GM18867 (cell line): ENCODE measurements around the gene COL9A2.

Experiments used
- ATAC-seq: cut with Tn5 transposase; IDR thresholded peaks from one replicate; pipeline ENCODE4 v1.9.1; 2021; ENCODE audit warnings: mild to moderate bottlenecking, moderate library complexity; ENCODE audit not compliant: unreplicated experiment

COL9A2 gene

DNA sequence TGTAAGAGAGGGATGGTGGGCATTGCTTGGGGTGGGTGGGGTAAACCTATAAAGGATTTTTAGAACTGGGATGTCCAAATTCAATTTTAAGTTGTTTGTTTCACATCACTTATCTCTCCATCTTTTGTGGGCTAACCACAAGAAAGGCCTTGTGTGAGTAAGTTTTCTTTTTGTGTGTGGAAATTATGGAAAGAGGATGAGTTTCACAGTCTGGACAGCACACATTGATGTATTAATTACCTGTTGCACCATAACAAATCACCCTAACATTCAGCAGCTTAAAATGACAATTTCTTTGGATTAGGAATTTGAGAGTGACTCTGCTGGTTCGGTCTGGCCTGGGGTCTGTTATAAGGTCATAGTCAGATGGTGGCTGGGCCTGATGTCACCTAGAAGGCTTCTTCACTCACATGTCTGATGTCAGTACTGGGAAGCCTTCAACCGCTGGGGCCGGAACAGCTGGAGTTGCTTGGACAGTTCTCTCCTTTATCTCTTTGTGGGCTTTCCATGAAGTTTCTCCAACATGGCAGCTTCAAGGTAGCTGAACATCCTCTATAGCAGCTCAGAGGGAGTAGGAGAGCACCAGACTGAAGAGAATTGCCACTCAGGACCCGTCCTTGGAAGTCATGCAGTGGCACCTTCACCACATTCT is 2.0 kb upstream of the COL9A2 start:
- ATAC-seq: no peak

DNA sequence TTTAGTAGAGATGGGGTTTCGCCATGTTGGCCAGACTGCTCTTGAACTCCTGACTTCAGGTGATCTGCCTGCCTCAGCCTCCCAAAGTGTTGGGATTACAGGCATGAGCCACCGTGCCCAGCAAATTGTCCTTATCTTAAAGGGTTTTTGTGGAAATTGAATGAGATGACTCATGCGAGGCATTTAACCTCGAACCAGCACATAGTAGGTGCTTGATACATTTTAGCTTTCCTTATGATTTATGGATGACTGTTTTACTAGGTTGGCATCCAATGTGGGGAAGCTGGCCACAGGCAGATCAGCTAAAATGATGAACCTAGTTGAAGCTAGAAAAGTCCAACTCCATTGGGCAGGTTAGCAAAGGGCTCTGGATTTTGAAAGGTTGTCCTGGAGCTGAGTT is 1.4 kb upstream of the COL9A2 start:
- no peak for ATAC-seq

DNA sequence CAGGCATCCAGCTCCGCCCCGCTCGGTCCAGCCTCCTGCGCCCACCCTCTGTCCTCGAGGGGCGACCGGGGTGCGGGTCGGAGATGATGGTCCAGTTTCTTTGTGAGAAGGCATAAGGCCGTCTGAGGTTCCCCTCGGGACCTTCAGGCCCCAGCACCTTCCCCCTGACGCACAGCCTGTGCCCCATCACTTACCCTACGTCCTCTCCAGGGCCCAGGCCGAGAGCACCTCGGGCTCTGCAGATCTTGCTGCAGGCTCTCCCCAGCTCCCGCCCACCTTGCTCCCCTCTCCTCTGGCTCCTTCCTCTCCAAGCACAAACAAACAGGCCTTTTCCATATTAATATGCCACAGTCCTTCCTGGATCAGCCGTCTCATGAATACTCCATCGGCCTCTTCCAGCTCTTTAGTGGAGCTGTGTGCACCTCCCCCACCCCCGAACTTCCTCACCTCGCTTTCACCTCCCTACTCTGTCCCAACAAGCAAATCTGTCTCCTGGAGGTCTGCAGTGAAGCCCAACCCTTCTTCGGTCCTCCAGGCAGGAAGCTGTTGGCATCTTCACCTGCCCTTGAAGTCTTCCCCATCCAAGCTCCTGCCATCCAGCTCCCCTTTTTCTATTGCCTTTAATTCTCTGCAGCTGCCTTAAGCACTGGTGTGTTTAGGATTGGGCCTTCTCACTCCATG is 448 bp upstream of the COL9A2 start:
- no peak for ATAC-seq

DNA sequence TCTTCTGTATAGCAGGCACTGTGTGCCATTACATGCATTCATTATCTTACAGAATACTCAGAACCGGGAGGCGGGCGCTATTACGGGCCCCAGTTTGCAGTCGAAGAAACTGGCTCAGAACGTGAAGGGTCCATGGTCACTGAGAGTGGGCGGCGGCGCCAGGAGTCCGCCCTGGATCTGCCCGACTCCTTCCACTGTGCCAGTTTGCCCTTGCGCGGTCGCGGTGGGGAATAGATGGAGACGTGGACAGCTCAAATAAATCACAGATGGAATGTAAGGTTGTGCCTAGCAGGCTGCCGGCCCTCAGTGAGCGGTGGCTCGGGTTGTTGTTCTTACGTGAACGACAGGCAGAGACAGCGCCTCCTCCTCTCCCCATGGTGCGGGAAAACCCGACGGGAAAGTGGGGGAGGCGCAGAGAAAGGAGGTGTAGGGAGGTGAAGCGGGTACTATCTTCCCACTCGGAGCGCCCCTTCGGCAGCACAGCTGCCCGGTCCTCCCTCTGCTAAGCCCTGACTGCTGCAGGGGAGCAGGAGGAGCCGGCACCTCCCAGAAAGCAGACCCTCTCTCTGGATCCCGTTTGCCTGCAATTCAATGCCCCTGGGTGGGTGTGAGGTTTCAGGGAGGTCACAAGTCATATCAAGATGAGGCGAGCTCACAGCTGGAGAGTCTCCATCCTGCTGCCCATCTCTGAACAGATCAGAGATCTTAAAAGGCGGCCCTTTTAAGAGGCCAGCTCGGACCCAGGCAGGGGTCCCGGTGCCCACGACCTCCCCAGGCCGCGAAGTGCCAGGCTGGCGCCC is 1.1 kb downstream of the COL9A2 start:
- ATAC-seq: no peak

DNA sequence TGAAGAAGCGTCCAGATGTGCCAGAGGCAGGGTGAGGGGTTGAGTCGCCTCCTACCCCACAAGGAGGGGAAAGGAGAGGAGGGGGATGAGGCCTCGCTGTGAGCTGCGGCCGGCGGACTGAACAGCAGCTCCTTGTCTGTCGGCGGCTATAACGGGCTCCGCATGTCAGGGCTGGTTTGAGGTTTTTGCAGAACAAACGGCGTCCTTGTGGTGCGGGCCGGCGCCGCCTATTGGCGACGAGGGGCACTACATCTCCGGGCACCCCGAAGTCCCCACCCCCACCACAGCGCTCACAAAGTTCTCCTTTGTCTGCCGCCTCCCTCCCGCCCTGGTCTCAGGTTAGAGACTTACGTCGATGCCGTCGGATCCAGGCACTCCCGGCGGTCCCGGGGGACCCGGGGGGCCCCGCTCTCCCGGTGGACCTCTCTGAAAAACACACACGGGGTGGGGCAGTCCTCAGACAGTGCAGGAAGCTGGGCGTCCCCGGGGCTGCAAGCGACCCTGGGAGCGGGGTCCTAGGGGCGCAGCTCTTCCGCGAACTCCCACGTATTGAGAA is 1.8 kb downstream of the COL9A2 start:
- ATAC-seq: peak; percentile 51

DNA sequence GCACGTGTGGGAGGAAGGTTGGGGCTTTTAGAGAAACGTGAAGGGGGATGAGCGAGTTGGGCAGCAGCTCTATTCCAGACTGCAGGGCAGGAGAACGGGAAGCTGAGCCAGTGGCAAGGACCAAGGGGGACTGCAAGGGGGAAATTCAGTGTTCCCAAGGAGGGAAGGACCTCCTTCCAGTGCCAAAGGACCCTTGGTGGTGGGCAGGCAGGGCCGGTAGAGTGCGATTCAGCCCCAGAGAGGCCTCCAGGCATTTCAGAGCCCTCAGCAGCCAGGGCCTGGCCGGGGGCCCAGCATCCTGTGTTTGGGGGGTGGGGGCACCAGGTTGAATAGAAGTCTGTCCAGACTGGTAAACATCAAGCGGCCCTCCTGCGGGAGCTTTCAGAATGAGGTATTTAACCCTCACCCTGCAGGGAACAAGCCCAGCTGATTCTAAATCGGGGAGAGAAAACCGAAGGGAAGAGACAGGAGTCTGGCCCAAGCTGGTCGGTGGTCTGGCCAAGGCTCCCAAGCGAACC is 2.3 kb downstream of the COL9A2 start:
- ATAC-seq: no peak

DNA sequence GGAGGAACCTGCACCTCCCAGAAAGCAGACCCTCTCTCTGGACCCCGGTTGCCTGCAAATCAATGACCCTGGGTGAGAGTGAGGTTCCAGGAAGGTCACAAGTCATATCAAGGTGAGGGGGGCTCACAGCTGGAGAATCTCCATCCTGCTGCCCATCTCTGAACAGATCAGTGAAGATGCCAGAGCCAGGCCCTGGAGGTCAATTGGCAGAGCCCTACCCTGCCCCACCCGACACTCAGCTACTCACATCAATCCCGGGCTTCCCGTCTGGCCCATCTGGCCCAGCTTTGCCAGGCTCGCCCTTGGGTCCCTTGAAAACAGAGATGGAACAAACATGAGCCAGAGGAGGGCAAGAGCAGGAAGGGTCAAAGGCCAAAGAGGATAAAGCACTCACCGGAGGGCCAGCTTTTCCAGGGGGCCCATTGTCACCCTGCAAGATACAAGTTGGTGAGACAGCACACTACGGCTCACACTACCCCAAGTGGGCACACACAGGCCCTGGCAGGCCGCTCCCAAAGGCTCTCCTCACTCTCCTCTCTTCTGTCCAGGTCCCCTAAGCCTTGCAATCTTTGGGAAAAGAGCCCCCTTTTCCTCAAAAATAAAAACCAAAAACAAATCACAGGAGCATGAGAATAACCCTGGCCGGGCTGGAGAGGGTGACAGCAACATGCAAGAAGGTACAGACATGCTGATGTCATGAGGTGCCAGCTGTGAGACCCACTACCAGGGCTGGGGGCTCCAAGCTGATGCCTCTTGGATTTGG is 2.9 kb downstream of the COL9A2 start:
- no peak for ATAC-seq

DNA sequence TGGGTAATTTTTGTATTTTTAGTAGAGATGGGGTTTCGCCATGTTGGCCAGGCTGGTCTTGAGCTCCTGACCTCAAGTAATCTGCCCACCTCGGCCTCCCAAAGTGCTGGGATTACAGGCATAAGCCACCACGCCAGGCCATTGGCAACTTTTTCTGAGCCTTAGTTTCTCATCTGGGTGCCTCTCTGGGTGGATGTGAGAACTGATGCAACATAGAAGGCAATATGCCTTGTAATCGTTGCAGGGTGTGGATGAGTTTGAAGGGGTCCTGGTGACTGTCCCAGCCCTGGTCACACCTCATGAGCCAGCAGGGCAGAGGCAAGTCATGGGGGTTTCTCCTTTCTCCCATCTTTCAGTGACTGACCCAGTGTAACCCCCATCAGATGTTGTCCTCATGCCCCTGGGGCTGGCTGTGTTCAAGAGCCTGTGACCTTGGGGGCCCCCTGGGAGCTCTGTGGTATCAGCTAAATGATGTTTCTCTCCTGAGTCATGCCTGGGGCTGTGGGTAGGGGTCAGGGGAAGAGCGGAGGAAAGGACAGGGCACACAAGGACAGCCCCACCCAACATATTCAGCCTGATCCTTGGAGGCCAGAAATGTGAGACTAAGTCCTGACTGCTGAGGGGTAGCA is 3.6 kb downstream of the COL9A2 start:
- ATAC-seq: no peak

DNA sequence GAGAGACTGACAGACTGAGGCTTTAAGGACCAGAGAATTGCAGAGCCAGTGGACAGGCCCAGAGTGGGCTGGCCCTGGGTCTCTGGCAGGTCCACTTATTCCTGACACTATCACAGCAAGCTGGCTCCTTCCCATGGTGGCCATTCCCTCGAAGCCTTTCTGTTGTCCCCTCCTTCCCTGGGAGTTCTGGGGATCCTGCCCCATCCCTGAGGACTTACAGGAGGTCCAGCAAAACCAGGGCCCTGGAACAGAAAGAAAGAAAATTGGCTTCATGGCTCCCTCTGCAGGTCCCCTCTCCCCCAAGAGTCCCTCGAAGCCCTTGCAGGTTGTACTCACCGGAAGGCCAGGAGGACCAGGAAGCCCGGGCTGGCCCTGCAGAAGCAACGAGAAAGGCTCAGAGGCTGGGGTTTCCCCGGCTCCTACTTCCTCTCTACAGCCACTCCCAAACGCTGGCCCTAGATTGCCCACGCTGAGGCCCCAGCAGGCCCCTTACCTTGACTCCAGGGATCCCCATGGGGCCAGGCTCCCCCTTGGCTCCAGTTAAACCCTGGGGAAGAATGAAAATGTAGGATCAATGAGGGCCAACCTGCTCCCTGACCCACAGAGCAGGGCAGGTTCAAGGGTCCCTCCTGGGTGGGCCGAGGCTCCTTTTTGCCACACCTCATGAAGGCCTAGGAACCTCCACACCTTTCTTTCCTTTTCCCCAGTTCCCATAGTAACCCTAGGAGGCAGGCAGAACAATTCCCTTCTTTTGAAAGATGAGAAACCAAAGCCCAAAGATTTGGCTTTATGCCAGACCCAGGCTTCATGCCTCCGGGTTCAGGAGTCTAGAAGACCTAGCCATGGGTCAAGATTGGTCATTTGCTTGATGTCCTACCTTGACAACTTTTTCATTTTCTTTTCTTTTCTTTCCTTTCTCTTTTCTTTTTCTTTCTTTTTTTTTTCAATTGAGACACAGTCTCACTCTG is 4.6 kb downstream of the COL9A2 start:
- no peak for ATAC-seq

DNA sequence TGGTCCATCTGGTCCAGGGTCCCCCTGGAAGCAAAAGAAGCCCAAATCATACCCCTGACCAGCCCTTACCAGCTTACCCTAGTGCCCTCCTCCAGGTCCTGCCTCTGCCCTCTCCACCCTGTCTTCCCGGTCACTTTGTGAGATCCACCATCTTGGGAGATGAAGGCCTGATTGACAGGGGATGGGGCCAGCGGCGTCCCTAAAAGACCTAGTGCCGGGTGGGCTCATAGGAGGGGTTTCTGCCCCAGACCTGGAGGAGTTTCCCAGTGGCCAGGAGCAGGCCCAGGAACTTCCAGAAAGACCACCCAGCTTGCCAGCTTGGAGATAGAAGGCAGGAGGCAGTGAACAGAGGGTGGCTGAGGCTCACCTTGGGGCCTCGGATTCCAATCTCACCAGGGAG is 5.4 kb downstream of the COL9A2 start:
- no peak for ATAC-seq

DNA sequence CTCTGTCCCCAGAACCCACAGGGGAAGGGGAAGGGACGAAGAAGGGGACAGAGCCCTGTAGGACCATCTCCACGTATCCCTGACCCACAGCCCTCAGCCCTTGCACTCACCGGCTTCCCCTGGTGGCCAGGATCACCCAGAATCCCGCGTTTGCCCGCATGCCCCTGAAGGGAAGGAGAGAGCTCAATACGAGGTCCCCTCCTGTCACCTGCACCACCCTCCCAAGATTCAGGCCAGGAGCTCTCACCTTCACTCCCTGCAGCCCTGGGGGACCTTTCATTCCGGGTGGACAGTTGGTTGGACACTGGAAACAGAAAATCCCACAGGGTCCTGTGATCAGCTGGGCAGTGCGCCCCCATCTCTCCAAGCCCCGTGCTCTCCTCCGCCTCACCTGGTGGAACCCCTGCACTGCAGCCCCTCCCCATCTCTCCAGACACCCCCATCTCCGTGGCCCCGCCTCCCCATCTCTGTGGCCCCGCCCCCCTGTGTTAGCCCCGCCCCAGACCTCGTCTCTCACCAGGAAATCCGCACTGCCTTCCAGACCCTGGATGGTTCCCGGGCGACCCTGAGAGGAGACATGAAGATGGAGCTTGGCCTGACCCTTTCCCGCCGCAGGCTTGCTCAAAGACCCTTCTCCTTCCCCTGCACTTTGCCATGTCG is 6.0 kb downstream of the COL9A2 start:
- ATAC-seq: no peak

DNA sequence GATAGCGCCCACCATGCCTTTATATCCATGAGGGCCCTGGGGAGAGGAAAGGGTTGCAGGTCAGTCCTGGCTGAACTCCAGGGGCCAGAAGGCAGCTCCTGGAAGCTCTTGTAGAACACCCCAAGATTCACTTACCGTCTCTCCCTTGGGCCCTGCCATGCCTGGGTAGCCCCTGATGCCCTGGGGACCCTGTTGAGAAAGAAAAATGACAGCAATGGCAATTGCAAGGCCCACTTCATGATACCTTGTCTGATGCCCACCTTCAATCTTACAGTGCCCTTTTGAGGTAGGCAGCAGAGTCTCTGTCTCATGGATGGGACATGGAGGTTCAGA is 7.0 kb downstream of the COL9A2 start:
- no peak for ATAC-seq

DNA sequence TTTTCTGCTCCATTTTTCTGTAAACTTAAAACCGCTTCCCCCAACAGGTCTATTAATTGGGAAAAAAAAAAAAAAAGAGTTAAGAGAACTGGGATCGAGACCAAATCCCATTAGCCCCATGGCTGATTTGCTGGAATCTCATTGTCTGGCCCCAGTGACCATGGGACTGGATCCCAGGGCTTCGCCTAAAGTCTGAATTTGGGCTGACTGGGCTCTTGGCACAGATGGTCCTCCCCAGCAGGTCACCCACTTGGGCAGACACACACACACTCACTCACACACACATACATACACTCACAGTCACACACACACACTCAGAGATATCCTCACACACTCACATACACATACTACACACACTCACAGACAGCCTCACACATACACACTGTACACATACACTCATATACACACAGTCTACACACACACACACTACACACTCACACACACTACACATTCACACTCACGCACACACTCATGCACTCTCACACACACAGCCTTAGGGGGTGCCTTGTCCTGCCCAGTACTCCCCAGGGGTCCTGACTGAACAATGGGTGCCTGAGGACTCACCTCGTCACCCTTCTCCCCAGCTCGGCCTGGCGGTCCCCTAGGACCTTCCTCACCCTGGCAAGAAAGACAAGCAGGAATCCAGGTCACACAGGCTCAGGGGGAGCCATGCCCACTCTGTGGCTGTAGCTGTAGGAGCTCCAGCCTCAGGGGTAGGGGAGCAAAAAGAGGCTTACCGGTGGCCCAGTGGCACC is 7.5 kb downstream of the COL9A2 start:
- ATAC-seq: no peak

DNA sequence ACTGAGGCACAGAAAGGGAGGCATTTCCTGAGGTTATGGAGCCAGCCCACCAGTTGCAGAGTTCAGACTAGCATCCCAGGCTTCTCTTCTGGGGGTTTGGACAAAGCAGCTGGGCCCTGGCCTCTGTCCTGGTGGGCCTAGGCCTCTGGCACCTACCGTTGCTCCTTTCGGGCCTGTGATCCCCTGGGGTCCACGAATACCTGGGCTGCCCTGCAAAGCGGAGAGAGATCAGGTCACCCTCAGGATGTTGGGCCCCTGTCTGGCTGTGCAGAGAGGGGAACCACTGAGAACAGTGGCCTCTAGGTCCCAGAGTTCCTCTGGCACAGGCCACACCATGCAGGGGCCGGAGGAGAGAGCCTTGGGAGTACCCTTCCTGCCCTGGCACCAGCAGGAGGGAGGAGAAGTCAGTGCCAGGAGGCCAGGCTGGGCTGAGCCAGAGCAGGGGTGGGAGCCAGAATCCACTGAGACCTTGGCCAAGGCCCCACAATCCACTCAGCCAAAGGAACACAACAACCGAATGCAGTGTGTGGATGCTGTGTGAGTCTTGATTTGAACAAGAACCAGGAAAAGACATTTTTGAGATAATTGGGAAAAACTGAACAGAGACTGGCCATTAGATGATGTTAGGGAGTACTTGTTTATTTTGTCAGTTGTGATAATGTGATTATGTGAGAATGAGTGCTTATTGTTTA is 8.9 kb downstream of the COL9A2 start:
- no peak for ATAC-seq

DNA sequence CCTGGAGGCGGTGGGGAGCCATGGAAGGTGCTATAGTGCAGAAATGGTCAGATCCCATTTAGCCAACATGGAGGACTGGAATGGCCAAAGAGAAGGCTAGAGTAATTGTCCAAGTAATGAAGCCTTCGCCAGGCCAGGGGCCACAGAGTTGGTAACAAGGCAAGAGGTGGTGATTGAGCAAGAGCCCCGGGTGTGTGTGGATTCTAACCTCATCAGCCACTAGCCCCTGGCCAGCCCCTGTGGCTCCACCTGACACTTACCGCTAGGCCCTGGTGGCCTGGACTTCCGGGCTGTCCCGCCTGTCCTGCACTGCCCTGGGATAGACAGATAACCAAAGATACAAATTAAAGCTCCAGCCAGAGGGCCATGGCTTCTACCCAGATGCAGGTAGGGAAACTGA is 9.9 kb downstream of the COL9A2 start:
- ATAC-seq: no peak

DNA sequence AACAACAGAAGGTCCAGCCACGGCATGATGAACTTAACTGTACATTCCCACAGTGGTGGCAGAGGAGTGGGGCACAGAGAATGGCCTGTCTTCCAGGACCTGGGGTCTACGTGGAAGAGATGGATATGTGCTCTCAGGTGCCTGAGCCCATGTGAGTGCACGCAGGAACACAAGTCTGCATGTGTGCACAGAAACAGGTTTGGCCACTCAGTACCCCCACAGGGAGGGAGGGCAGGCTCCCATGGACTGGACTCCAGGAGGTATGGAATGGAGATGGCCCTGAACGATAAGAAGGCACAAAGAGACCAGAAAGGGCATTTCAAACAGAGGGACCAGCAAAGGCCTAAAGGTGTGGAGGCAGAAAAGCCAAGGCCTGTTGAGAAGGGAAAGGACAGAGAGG is 10.8 kb downstream of the COL9A2 start:
- ATAC-seq: no peak

DNA sequence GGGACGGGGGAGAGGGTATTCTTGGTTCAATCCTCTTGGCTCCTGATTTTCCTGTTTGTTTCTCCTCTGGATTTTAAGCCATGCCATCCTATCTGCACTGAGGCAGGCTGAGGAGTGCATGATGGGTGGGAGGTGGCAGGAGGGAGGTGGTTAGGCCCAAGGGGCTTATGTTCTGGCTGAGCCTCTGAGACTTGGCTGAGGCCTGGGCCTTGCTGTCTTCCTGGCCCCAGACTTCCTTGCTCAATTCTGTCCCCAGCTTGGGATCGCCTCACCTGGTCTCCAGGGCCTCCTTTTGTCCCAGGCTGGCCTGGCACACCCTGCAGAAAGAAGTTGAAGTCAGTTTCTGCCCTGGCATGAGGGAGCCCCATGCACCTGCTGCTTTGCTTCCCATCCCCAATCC is 11.2 kb downstream of the COL9A2 start:
- ATAC-seq: no peak

DNA sequence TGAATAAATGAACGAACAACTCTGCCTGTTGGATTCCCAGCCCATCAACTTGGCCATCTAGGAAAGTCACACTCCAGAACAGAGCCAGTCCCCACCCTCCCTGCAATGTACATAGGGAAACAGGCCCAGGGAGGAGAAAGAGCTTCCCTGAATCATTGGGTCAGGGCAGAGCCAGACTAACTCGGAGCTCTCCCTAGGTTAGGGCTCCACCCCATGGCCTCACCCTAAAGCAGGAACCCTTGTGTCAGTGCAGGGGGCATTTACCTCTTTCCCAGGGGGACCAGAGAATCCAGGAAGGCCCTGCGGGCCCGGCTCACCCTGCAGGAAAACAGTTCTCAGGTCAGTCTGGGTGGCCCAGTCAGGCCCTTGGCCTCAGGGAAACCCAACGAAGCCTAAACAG is 11.6 kb downstream of the COL9A2 start:
- ATAC-seq: no peak
